Measurements from ENCODE around the gene SERPINB13. TPM values are rescaled to one million over a fixed set of nuclear protein-coding genes. Genes with fewer than 3 reads are reported as not detected.

SERPINB13 gene
- polyA plus RNA-seq, 1 experiment: not detected

DNA sequence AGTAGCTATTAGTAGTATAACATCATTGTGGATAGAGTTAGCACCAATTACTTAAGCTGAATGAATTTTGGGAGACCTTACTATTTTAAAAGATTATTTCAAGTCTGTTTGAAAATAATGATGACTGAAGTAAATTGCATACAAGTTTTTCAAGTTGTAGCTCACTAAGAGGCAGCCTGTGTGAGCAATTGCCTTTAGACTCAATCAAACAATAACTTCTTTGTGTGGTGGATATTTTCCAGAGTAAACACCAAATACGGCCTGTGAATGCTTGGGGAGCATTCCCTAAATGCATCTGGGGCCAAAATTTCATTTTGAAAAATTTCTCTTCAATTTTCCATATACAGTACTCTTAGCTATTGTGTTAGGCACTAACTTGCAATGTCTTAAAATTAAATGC, 37.1 kb upstream of the SERPINB13 start:
- no peak overlapping the region for H3K4me3 ChIP-seq (ENCODE audit: low read depth, low read length)
- H3K27me3 ChIP-seq (ENCODE audit: control insufficient read depth, insufficient read depth, low read length): no peaks in the 10 kb centered on the region
- no peak for DNase-seq (ENCODE audit: low read depth)
- POLR2A ChIA-PET: interaction anchor here (0.6 kb wide), 1 partner anchor 9 kb away, joined by 3 read pairs; no protein-coding TSS in a partner anchor
- H3K36me3 ChIP-seq (ENCODE audit: control insufficient read depth, insufficient read depth, low read length): no peaks in the 10 kb centered on the region
- CTCF ChIA-PET: interaction anchor here (0.8 to 1.6 kb wide), 4 partner anchors 9 to 192 kb away, joined by 3 to 6 read pairs (median 4); no protein-coding TSS in a partner anchor
- TF ChIP-seq, protein P1, sequence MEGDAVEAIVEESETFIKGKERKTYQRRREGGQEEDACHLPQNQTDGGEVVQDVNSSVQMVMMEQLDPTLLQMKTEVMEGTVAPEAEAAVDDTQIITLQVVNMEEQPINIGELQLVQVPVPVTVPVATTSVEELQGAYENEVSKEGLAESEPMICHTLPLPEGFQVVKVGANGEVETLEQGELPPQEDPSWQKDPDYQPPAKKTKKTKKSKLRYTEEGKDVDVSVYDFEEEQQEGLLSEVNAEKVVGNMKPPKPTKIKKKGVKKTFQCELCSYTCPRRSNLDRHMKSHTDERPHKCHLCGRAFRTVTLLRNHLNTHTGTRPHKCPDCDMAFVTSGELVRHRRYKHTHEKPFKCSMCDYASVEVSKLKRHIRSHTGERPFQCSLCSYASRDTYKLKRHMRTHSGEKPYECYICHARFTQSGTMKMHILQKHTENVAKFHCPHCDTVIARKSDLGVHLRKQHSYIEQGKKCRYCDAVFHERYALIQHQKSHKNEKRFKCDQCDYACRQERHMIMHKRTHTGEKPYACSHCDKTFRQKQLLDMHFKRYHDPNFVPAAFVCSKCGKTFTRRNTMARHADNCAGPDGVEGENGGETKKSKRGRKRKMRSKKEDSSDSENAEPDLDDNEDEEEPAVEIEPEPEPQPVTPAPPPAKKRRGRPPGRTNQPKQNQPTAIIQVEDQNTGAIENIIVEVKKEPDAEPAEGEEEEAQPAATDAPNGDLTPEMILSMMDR (IDR thresholded peaks at IDR 0.05; ENCODE audit: insufficient read depth, low read depth, low read length): no peak

DNA sequence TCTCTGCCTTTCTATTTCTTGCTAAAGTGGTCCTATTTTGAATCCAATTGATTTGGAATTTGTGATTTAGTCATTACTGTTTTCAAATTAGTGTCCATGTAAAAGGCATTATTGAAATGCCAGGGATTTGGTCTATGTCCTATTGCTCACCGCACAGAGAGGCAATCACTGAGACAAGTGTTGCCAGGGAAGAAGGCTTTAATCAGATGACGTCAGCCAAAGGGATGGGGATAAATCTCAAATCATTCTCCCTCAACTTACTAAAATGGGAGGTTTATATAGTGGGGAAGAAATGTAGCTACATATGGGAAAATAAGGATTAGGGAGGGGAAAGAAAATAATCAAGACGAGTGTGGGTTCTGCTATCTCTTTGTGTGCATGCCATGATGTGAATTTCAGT, 35.4 kb upstream of the SERPINB13 start:
- ChIA-PET POLR2A (no interaction called here), CTCF (interaction anchor here (2.1 to 4.1 kb wide), 2 partner anchors 27 to 33 kb away, joined by 13 to 23 read pairs; no protein-coding TSS in a partner anchor)
- no peak overlapping the region for H3K4me3 ChIP-seq (ENCODE audit: low read depth, low read length)
- TF ChIP-seq, protein P1 (IDR thresholded peaks at IDR 0.05; ENCODE audit: insufficient read depth, low read depth, low read length): no peak
- H3K36me3 ChIP-seq (ENCODE audit: control insufficient read depth, insufficient read depth, low read length): no peaks in the 10 kb centered on the region
- DNase-seq (ENCODE audit: low read depth): no peak
- no peaks in the 10 kb centered on the region for H3K27me3 ChIP-seq (ENCODE audit: control insufficient read depth, insufficient read depth, low read length)

DNA sequence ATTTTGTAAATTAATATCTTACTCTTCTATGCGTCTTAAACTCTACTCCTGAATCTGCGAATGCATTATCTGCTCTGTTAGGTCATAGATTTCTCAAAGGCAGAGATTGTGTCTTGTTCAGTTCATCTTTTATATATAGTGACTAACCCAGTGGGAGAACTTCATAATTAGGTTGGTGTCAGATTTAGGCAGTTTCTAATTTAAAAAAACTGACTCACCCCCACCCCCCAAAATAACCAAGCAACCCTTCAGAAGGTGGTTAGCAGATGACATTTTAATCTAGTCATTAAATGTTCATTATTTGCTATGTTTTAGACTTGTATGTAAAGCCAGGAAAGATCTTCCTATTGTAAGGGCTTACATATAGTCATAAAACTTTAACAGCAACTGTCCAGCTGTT, 34.6 kb upstream of the SERPINB13 start:
- no peak for DNase-seq (ENCODE audit: low read depth)
- POLR2A ChIA-PET: interaction anchor here (0.7 kb wide), 1 partner anchor 131 kb away, joined by 3 read pairs; no protein-coding TSS in a partner anchor
- H3K4me3 ChIP-seq (ENCODE audit: low read depth, low read length): no peak overlapping the region
- CTCF ChIA-PET: interaction anchor here (0.6 to 4.1 kb wide), 5 partner anchors 8 to 179 kb away, joined by 3 to 23 read pairs (median 4); no protein-coding TSS in a partner anchor
- H3K36me3 ChIP-seq (ENCODE audit: control insufficient read depth, insufficient read depth, low read length): no peaks in the 10 kb centered on the region
- TF ChIP-seq, protein P1 (IDR thresholded peaks at IDR 0.05; ENCODE audit: insufficient read depth, low read depth, low read length): no peak
- H3K27me3 ChIP-seq (ENCODE audit: control insufficient read depth, insufficient read depth, low read length): no peaks in the 10 kb centered on the region

DNA sequence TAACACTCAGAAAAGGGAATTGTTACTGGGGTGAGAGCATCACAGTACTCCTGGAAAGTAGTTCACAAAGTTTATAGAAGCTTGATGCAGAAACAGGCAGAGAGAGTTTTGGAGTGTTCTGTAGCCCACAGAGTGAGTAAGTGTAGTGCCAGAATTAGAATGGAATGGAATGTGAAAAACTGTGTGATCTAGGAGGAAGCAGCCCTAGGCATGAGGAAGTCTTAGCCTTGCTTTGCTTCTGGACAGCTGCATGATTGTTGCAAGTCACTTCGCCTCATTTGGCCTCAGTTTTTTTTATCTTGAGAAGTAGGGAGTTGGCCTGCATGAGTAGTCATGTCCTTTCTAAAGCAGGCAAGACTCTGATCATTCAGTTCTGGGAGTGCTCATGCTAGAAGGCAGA, 34.1 kb upstream of the SERPINB13 start:
- H3K27me3 ChIP-seq (ENCODE audit: control insufficient read depth, insufficient read depth, low read length): no peaks in the 10 kb centered on the region

More for the DNA sequence above, 34.1 kb upstream of the SERPINB13 start:
- Histone ChIP-seq H3K36me3 (ENCODE audit: control insufficient read depth, insufficient read depth, low read length) (no peaks in the 10 kb centered on the region), H3K4me3 (ENCODE audit: low read depth, low read length) (no peak overlapping the region)
- ChIA-PET POLR2A (interaction anchor here (0.6 to 0.7 kb wide), 2 partner anchors 13 to 130 kb away, joined by 3 to 4 read pairs; no protein-coding TSS in a partner anchor), CTCF (interaction anchor here (0.6 to 4.1 kb wide), 5 partner anchors 8 to 179 kb away, joined by 3 to 23 read pairs (median 4); no protein-coding TSS in a partner anchor)
- TF ChIP-seq, protein P1 (IDR thresholded peaks at IDR 0.05; ENCODE audit: insufficient read depth, low read depth, low read length): no peak
- DNase-seq (ENCODE audit: low read depth): peak; percentile 95

Data from BJ (cell line).